IMR-90 (cell line): ENCODE results near the gene NCOR1. TPM values are rescaled to one million over a fixed set of nuclear protein-coding genes. Genes with fewer than 3 reads are reported as not detected.
A peak's percentile ranks its signal among the peaks of the same experiment; 100 is the strongest.

Experiments
- ATAC-seq: fragments of 200-7000 bp; cut with Tn5 transposase; 2 replicates; pipeline ENCODE4 v1.9.1; 2020; ENCODE audit warnings: low read depth, mild to moderate bottlenecking, moderate library complexity
- BruUV-seq: library from RNA; stranded (reverse); fragments of 400-500 nt; replicated peaks from 2 replicates; lab custom pipeline; 2021; lab: Mats Ljungman, UMichigan
- CTCF ChIA-PET: fragments of 300-600 bp; formaldehyde crosslinking; extraction: SDS; loops from one replicate; lab custom pipeline; 2021; ENCODE audit warnings: antibody characterized with exemption; lab: Yijun Ruan, JAX
- POLR2A ChIA-PET: fragments of 300-600 bp; sonication (Branson Sonifier 250); formaldehyde crosslinking; loops from one replicate; lab custom pipeline; 2022; ENCODE audit warnings: antibody characterized with exemption; ENCODE audit not compliant: unreplicated experiment; lab: Charles Lee
- DNase-seq: peaks from one replicate; pipeline ENCODE4 v3.0.0; 2013
- H2AFZ ChIP-seq: replicated peaks from 2 replicates; pipeline ENCODE3; 2013; ENCODE audit warnings: low read length, mild to moderate bottlenecking; ENCODE audit not compliant: poor library complexity
- H2AK5ac ChIP-seq: 2 replicates; pipeline ENCODE4 v1.6.1; 2013; ENCODE audit warnings: low read depth, low read length, inconsistent platforms
- H2AK9ac ChIP-seq: replicated peaks from 2 replicates; pipeline ENCODE3; 2013; ENCODE audit warnings: mild to moderate bottlenecking, low read depth, low read length, moderate library complexity; ENCODE audit not compliant: poor library complexity
- H2BK120ac ChIP-seq: 2 replicates; pipeline ENCODE4 v1.6.1; 2013; ENCODE audit warnings: low read depth, low read length, inconsistent platforms
- H2BK15ac ChIP-seq: 3 replicates; pipeline ENCODE4 v1.6.1; 2013; ENCODE audit warnings: low read depth, low read length, inconsistent platforms
- H2BK20ac ChIP-seq: 2 replicates; pipeline ENCODE4 v1.6.1; 2013; ENCODE audit warnings: low read depth, mild to moderate bottlenecking, inconsistent platforms, low read length, moderate library complexity
- H2BK5ac ChIP-seq: 2 replicates; pipeline ENCODE4 v1.6.1; 2013; ENCODE audit warnings: mild to moderate bottlenecking, low read depth, low read length, inconsistent platforms; ENCODE audit not compliant: poor library complexity, severe bottlenecking
- H3K14ac ChIP-seq: replicated peaks from 2 replicates; pipeline ENCODE4 v1.6.1; 2013; ENCODE audit warnings: low read depth, low read length, inconsistent platforms
- H3K18ac ChIP-seq: 2 replicates; pipeline ENCODE4 v1.6.1; 2013; ENCODE audit warnings: low read depth, low read length, control low read depth
- H3K23ac ChIP-seq: 2 replicates; pipeline ENCODE4 v1.6.1; 2013; ENCODE audit warnings: low read depth, low read length, inconsistent platforms
- H3K27ac ChIP-seq: 2 replicates; pipeline ENCODE4 v1.5.1; 2013; ENCODE audit warnings: mild to moderate bottlenecking, control low read depth, low read length; ENCODE audit not compliant: insufficient read depth
- H3K27me3 ChIP-seq: 2 replicates; pipeline ENCODE4 v1.6.1; 2013; ENCODE audit warnings: low read length; ENCODE audit not compliant: control insufficient read depth, insufficient read depth
- H3K36me3 ChIP-seq: 2 replicates; pipeline ENCODE4 v1.6.1; 2013; ENCODE audit warnings: low read length, mixed read lengths; ENCODE audit not compliant: control insufficient read depth, insufficient read depth
- H3K4ac ChIP-seq: 2 replicates; pipeline ENCODE4 v1.6.1; 2013; ENCODE audit warnings: low read depth, low read length, inconsistent platforms
- H3K4me1 ChIP-seq: 2 replicates; pipeline ENCODE4 v1.6.1; 2013; ENCODE audit warnings: low read length, mixed read lengths; ENCODE audit not compliant: control insufficient read depth, insufficient read depth
- H3K4me2 ChIP-seq: 2 replicates; pipeline ENCODE4 v1.6.1; 2013; ENCODE audit warnings: low read depth, mild to moderate bottlenecking, control low read depth, low read length, moderate library complexity
- H3K4me3 ChIP-seq: 2 replicates; pipeline ENCODE4 v1.5.1; 2013; ENCODE audit warnings: low read depth, mild to moderate bottlenecking, control low read depth, low read length, moderate library complexity; ENCODE audit not compliant: insufficient read depth
- H3K56ac ChIP-seq: 2 replicates; pipeline ENCODE4 v1.6.1; 2013; ENCODE audit warnings: low read length, inconsistent platforms; ENCODE audit not compliant: insufficient read depth; ENCODE audit errors: extremely low read depth
- H3K79me1 ChIP-seq, 2 experiments: 2 replicates each; pipeline ENCODE4 v1.6.1; 2013; ENCODE audit warnings: low read length in 2 of 2, inconsistent platforms in 1 of 2, low read depth in 1 of 2
- H3K9ac ChIP-seq: 2 replicates; pipeline ENCODE4 v1.6.1; 2013; ENCODE audit warnings: low read depth, low read length, control low read depth
- H3K9me1 ChIP-seq: 2 replicates; pipeline ENCODE4 v1.6.1; 2013; ENCODE audit warnings: low read length, inconsistent platforms; ENCODE audit not compliant: insufficient read depth
- H3K9me3 ChIP-seq: 2 replicates; pipeline ENCODE4 v1.6.1; 2013; ENCODE audit warnings: low read length; ENCODE audit not compliant: control insufficient read depth, insufficient read depth
- H4K20me1 ChIP-seq: 2 replicates; pipeline ENCODE4 v1.6.1; 2013; ENCODE audit warnings: low read length, inconsistent platforms; ENCODE audit not compliant: insufficient read depth
- H4K5ac ChIP-seq: 2 replicates; pipeline ENCODE4 v1.6.1; 2013; ENCODE audit warnings: mild to moderate bottlenecking, low read depth, low read length, control low read depth
- H4K8ac ChIP-seq, 2 experiments: 2 replicates each; pipeline ENCODE4 v1.6.1; 2013; ENCODE audit warnings: low read depth in 2 of 2, low read length in 2 of 2, control low read depth in 1 of 2, inconsistent platforms in 1 of 2
- H4K91ac ChIP-seq: 2 replicates; pipeline ENCODE4 v1.6.1; 2013; ENCODE audit warnings: low read depth, low read length, inconsistent platforms; ENCODE audit not compliant: insufficient read depth
- BHLHE40 ChIP-seq: fragments of 150-350 bp; IDR thresholded peaks from 2 replicates; pipeline ENCODE4 v1.6.1; 2016; ENCODE audit warnings: mild to moderate bottlenecking, low read depth, low read length
- CEBPB ChIP-seq: IDR thresholded peaks from 2 replicates; pipeline ENCODE4 v1.6.1; 2012; ENCODE audit warnings: low read depth, low read length, improper control_type of control experiment
- CHD1 ChIP-seq: IDR thresholded peaks from 2 replicates; pipeline ENCODE4 v1.6.1; 2012; ENCODE audit warnings: low read depth, low read length, improper control_type of control experiment
- ELK1 ChIP-seq: fragments of 150-350 bp; IDR thresholded peaks from 2 replicates; pipeline ENCODE4 v1.6.1; 2016; ENCODE audit warnings: low read depth, mild to moderate bottlenecking, low read length, moderate library complexity, borderline replicate concordance
- FOS ChIP-seq: fragments of 150-350 bp; IDR thresholded peaks from 2 replicates; pipeline ENCODE4 v1.6.1; 2016; ENCODE audit warnings: low read depth, low read length
- MAFK ChIP-seq: IDR thresholded peaks from 2 replicates; pipeline ENCODE4 v1.6.1; 2012; ENCODE audit warnings: low read depth, low read length, improper control_type of control experiment
- MAZ ChIP-seq: IDR thresholded peaks from 2 replicates; pipeline ENCODE4 v1.6.1; 2012; ENCODE audit warnings: low read depth, mild to moderate bottlenecking, low read length, improper control_type of control experiment, moderate library complexity, borderline replicate concordance
- MXI1 ChIP-seq: IDR thresholded peaks from 2 replicates; pipeline ENCODE4 v1.6.1; 2012; ENCODE audit warnings: low read depth, mild to moderate bottlenecking, low read length, moderate library complexity, borderline replicate concordance
- NFE2L2 ChIP-seq: fragments of 150-350 bp; IDR thresholded peaks from 2 replicates; pipeline ENCODE4 v1.6.1; 2016; ENCODE audit warnings: low read depth, mild to moderate bottlenecking, low read length
- POLR2A ChIP-seq: IDR thresholded peaks from 2 replicates; pipeline ENCODE4 v1.6.1; 2012; ENCODE audit warnings: mild to moderate bottlenecking, low read depth, low read length
- RAD21 ChIP-seq: IDR thresholded peaks from 2 replicates; pipeline ENCODE4 v1.6.1; 2012; ENCODE audit warnings: low read length, improper control_type of control experiment
- RFX5 ChIP-seq: IDR thresholded peaks from 2 replicates; pipeline ENCODE4 v1.8.0; 2012; ENCODE audit warnings: low read depth, mild to moderate bottlenecking, low read length, moderate library complexity
- SMC3 ChIP-seq: fragments of 150-350 bp; IDR thresholded peaks from 2 replicates; pipeline ENCODE4 v1.6.1; 2016; ENCODE audit warnings: low read depth, mild to moderate bottlenecking, antibody characterized with exemption, low read length, moderate library complexity
- USF2 ChIP-seq: fragments of 150-350 bp; IDR thresholded peaks from 2 replicates; pipeline ENCODE4 v1.6.1; 2017; ENCODE audit warnings: mild to moderate bottlenecking, antibody characterized with exemption, low read length, low read depth
- WGBS, 2 experiments: methylation state at CpG; one replicate each; pipeline versions ENCODE4 v1.1.5 to v1.1.7; 2013; ENCODE audit warnings: missing lambda C conversion rate in 2 of 2; ENCODE audit not compliant: insufficient read length in 1 of 2; ENCODE audit errors: extremely low coverage in 2 of 2; 5-methylcytosine and 5-hydroxymethylcytosine counted together
- dilution Hi-C: fragments of 300-500 bp; cut with HindIII; formaldehyde crosslinking; loops from one replicate; pipeline ENCODE4 v1.14.3; 2018; ENCODE audit warnings: low sequenced_read_pairs; ENCODE audit not compliant: unreplicated experiment
- in situ Hi-C: fragments of 300-500 bp; cut with MboI; formaldehyde crosslinking; loops from 3 replicates; pipeline ENCODE4 v1.14.3; 2019; ENCODE audit warnings: low sequenced_read_pairs, inconsistent platforms, mixed read lengths
- intact Hi-C: fragments of 100-400 bp; cut with micrococcal nuclease; formaldehyde crosslinking; loops from 2 replicates; pipeline ENCODE4 v1.10.0; 2022
- polyA plus RNA-seq, 3 experiments: library from polyadenylated mRNA; depleted of rRNA; stranded (reverse); fragments of >200 nt; gene quantifications; 2 replicates each; pipeline ENCODE4 v1.2.3, GENCODE V29; 2012; ENCODE audit warnings: low replicate concordance in 1 of 3
- total RNA-seq: library from RNA; depleted of rRNA; stranded (reverse); fragments of >200 nt; gene quantifications from 2 replicates; pipeline ENCODE4 v1.2.3, GENCODE V29; 2012
- TF ChIP-seq, protein P1 (sequence below): conservative IDR thresholded peaks from 2 replicates; pipeline ENCODE4 v1.5.1; 2012; ENCODE audit warnings: mild to moderate bottlenecking, low read depth, low read length, improper control_type of control experiment

Gene NCOR1
- total and polyA plus RNA-seq, 2 of the 4 experiments (the other 2 are of a cell fraction), result 54.5 to 80.3 TPM

DNA sequence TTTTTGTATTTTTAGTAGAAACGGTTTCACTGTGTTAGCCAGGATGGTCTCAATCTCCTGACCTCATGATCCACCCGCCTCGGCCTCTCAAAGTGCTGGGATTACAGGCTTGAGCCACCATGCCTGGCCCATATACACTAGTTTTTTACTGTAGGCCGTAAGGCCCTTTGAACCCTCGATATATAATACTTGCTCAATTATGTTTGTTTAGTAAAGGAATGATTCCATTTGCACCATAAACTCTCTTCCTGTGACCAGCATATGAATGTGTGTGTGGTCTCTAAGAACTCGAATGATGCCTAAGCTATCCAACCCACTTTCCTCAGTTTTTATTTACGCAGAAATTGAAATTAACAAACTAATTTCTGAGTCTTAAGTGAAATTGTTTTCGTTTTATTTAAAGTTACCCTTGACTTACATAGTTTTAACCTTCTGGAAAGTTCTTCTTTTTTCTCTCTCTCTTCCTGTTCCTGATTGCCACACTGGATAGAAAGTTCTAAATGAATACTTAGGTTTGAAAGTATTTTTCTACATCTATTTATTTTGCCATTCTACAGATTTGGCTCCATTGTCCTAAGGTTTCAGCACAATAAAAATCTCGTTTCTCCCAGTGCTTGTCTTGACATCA is 39.6 kb upstream of the NCOR1 start:
- H3K4me3 ChIP-seq, result no peak overlapping the region
- H3K23ac ChIP-seq, result peak overlapping the region; percentile 41; the same call in 1 of the 2 replicates
- in situ Hi-C loops (no loop called here), dilution Hi-C loops (no loop called here), intact Hi-C loops (no loop called here)
- ChIA-PET POLR2A (no interaction called here), CTCF (no interaction called here)
- H2AFZ ChIP-seq, result no peak overlapping the region
- no peak overlapping the region for H2BK15ac ChIP-seq
- H4K20me1 ChIP-seq, result no peaks in the 10 kb centered on the region
- H3K56ac ChIP-seq, result no peak overlapping the region
- H4K91ac ChIP-seq, result no peak overlapping the region
- H3K79me1 ChIP-seq, result peaks cover 4 to 19% of the 10 kb centered on the region in 2 experiments
- no peak overlapping the region for H4K5ac ChIP-seq
- no peak overlapping the region for H3K27ac ChIP-seq
- no peak for ATAC-seq
- H3K9me1 ChIP-seq, result no peaks in the 10 kb centered on the region
- H3K4me2 ChIP-seq, result peak overlapping the region; percentile 76; the same call in 1 of the 2 replicates
- DNase-seq, result no peak
- no TSS peak for BruUV-seq
- H3K9ac ChIP-seq, result no peak overlapping the region
- H3K14ac ChIP-seq, result 0 out of 2 replicates have a peak overlapping the region, but pooled peaks have one; percentile 76
- H3K4ac ChIP-seq, result peak overlapping the region; percentile 62; the same call in 1 of the 2 replicates
- peak overlapping the region; percentile 27 for H2BK5ac ChIP-seq
- peak overlapping the region in 1 of 2 experiments; percentile 4; a peak in 2 of 4 replicates for H4K8ac ChIP-seq
- no peak overlapping the region for H2AK5ac ChIP-seq
- H3K9me3 ChIP-seq, result no peaks in the 10 kb centered on the region
- H2AK9ac ChIP-seq, result no peak overlapping the region
- no peaks in the 10 kb centered on the region for H3K36me3 ChIP-seq
- WGBS, 2 experiments, result no CpG with 5 or more reads among the region's 9 CpGs
- peak overlapping the region; percentile 57; the same call in 1 of the 2 replicates for H2BK120ac ChIP-seq
- no peak overlapping the region for H3K18ac ChIP-seq
- TF ChIP-seq, protein P1, sequence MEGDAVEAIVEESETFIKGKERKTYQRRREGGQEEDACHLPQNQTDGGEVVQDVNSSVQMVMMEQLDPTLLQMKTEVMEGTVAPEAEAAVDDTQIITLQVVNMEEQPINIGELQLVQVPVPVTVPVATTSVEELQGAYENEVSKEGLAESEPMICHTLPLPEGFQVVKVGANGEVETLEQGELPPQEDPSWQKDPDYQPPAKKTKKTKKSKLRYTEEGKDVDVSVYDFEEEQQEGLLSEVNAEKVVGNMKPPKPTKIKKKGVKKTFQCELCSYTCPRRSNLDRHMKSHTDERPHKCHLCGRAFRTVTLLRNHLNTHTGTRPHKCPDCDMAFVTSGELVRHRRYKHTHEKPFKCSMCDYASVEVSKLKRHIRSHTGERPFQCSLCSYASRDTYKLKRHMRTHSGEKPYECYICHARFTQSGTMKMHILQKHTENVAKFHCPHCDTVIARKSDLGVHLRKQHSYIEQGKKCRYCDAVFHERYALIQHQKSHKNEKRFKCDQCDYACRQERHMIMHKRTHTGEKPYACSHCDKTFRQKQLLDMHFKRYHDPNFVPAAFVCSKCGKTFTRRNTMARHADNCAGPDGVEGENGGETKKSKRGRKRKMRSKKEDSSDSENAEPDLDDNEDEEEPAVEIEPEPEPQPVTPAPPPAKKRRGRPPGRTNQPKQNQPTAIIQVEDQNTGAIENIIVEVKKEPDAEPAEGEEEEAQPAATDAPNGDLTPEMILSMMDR, result no peak
- TF ChIP-seq MAZ (no peak), CHD1 (no peak), USF2 (no peak), POLR2A (no peak), RAD21 (no peak), SMC3 (no peak), FOS (no peak), NFE2L2 (no peak), RFX5 (no peak), CEBPB (no peak), MXI1 (no peak), BHLHE40 (no peak), ELK1 (no peak), MAFK (no peak)
- peak overlapping the region; percentile 7; the same call in 1 of the 2 replicates for H2BK20ac ChIP-seq
- H3K4me1 ChIP-seq, result peaks cover 5% of the 10 kb centered on the region
- no peaks in the 10 kb centered on the region for H3K27me3 ChIP-seq
